Fibroblast of peridontal ligament (primary cell): ENCODE results near the gene GARIN6.
"Not testable (repeated sequence)": the region's sequence is repeated elsewhere in the genome, so short reads cannot be mapped to it uniquely, and the experiment has no call there.

Experiments
- DNase-seq: peaks from one replicate; pipeline ENCODE4 v3.0.0-alpha.2; 2010; ENCODE audit errors: extremely low read depth

Gene GARIN6

GRCh38 chr12:99647453-99647852, at the start of gene GARIN6:
Gene GARIN6, plus strand, starts transcription at chr12:99647753. Its CDS starts 422 bp downstream, at chr12:99648175.
- DNase-seq, result no peak

- DNase-seq, result no peak
These were observed 48.8 kb upstream of the GARIN6 start for GRCh38 chr12:99598785-99599184.

GRCh38 chr12:99600388-99600787, 47.2 kb upstream of the GARIN6 start:
- DNase-seq, result no peak

- DNase-seq, result no peak
These were observed 37.9 kb upstream of the GARIN6 start for GRCh38 chr12:99609455-99610181.

GRCh38 chr12:99611117-99611516, 36.4 kb upstream of the GARIN6 start:
- DNase-seq, result no peak

GRCh38 chr12:99611599-99611998, 36.0 kb upstream of the GARIN6 start:
- no peak for DNase-seq

- no peak for DNase-seq
These were observed 28.9 kb upstream of the GARIN6 start for GRCh38 chr12:99618657-99619056.

GRCh38 chr12:99619389-99620158, 28.0 kb upstream of the GARIN6 start:
- peak; percentile 8 for DNase-seq

GRCh38 chr12:99620159-99620479, 27.4 kb upstream of the GARIN6 start:
- DNase-seq, result no peak

- DNase-seq, result not testable (repeated sequence)
These were observed 23.0 kb upstream of the GARIN6 start for GRCh38 chr12:99624591-99624990.

- DNase-seq, result no peak
These were observed 20.1 kb upstream of the GARIN6 start for GRCh38 chr12:99627459-99627858.

- DNase-seq, result no peak
These were observed 2.9 kb upstream of the GARIN6 start for GRCh38 chr12:99644629-99645028.

GRCh38 chr12:99648183-99648582, 630 bp downstream of the GARIN6 start:
- no peak for DNase-seq

GRCh38 chr12:99649551-99649950, 2.0 kb downstream of the GARIN6 start:
- DNase-seq, result no peak

- peak; percentile 1 for DNase-seq
These were observed 11.3 kb downstream of the GARIN6 start for GRCh38 chr12:99658671-99659349.

- no peak for DNase-seq
These were observed 23.1 kb downstream of the GARIN6 start for GRCh38 chr12:99670635-99671034.

GRCh38 chr12:99680276-99680675, 32.7 kb downstream of the GARIN6 start:
- no peak for DNase-seq

- DNase-seq, result no peak
These were observed 38.6 kb downstream of the GARIN6 start for GRCh38 chr12:99686142-99686541.

GRCh38 chr12:99695050-99695449, 47.5 kb downstream of the GARIN6 start:
- DNase-seq, result no peak
